HepG2 (cell line): Measurements from ENCODE around the gene GDPD4. TPM values are rescaled to one million over a fixed set of nuclear protein-coding genes. Genes with fewer than 3 reads are reported as not detected.

Experiments
- ATAC-seq: fragments of 200-7000 bp; cut with Tn5 transposase; 3 replicates; pipeline ENCODE4 v1.9.1; 2020; ENCODE audit warnings: mild to moderate bottlenecking, moderate library complexity
- BruUV-seq: library from RNA; stranded (reverse); fragments of 400-500 nt; replicated peaks from 2 replicates; lab custom pipeline; 2021; lab: Mats Ljungman, UMichigan
- CTCF ChIA-PET: fragments of 300-600 bp; formaldehyde crosslinking; extraction: SDS; loops from one replicate; lab custom pipeline; 2021; ENCODE audit warnings: low total read pairs, inconsistent platforms, low intra/inter-chr PET ratio; lab: Yijun Ruan, JAX
- POLR2A ChIA-PET: fragments of 350-600 bp; sonication (Branson Sonifier 250); formaldehyde crosslinking; loops from one replicate; lab custom pipeline; 2020; ENCODE audit warnings: antibody characterized with exemption, inconsistent platforms; lab: Yijun Ruan, JAX
- DNase-seq: peaks from one replicate; pipeline ENCODE4 v3.0.0-alpha.2; 2015; ENCODE audit warnings: low spot score
- FAIRE-seq: peaks from 3 replicates; lab custom pipeline; 2011; peaks lifted over from hg19 to GRCh38; lab: Jason Lieb, UNC
- H2AFZ ChIP-seq: one replicate; pipeline ENCODE4 v1.6.1; 2011; ENCODE audit warnings: low read length, inconsistent platforms
- H3K27ac ChIP-seq: fragments of 300-600 bp; 3 replicates; pipeline ENCODE4 v1.8.0; 2011; ENCODE audit warnings: mixed run types, mild to moderate bottlenecking, mixed read lengths, low read length, inconsistent platforms; ENCODE audit not compliant: insufficient read depth; ENCODE audit errors: extremely low read length
- H3K27me3 ChIP-seq, 2 experiments: fragments of 200-600 bp in 1 of 2; 2 replicates in 1 of 2; 3 replicates in 1 of 2; pipeline versions ENCODE4 v1.6.0 to v1.8.0; 2011; ENCODE audit warnings: low read length in 2 of 2, mild to moderate bottlenecking in 2 of 2, moderate library complexity in 2 of 2, inconsistent platforms in 1 of 2; ENCODE audit not compliant: insufficient read depth in 2 of 2, control insufficient read depth in 1 of 2
- H3K36me3 ChIP-seq, 2 experiments: fragments of 200-600 bp in 1 of 2; replicated peaks in 1 of 2; 2 replicates in 1 of 2; 3 replicates in 1 of 2; pipeline versions ENCODE4 v1.5.1 to v1.8.0; 2011; ENCODE audit warnings: low read length in 2 of 2, inconsistent platforms in 1 of 2; ENCODE audit not compliant: insufficient read depth in 2 of 2, control insufficient read depth in 1 of 2
- H3K4me1 ChIP-seq: 2 replicates; pipeline ENCODE4 v1.5.1; 2012; ENCODE audit warnings: low read length, inconsistent platforms; ENCODE audit not compliant: insufficient read depth
- H3K4me2 ChIP-seq: 2 replicates; pipeline ENCODE4 v1.6.0; 2011; ENCODE audit warnings: low read depth, low read length, inconsistent platforms
- H3K4me3 ChIP-seq, 3 experiments: fragments of 200-600 bp in 1 of 3; sonication (generic), shearing (Covaris generic) in 1 of 3; replicated peaks in 1 of 3; 2 replicates each; pipeline ENCODE4 v1.5.1; 2011 to 2016; ENCODE audit warnings: low read length in 3 of 3, inconsistent platforms in 2 of 3, low read depth in 2 of 3, mild to moderate bottlenecking in 2 of 3, control low read depth in 1 of 3, mixed read lengths in 1 of 3; ENCODE audit not compliant: insufficient read depth in 1 of 3
- H3K79me2 ChIP-seq: one replicate; pipeline ENCODE4 v1.6.1; 2011; ENCODE audit warnings: low read length, inconsistent platforms; ENCODE audit not compliant: insufficient read depth
- H3K9ac ChIP-seq: 2 replicates; pipeline ENCODE4 v1.6.0; 2011; ENCODE audit warnings: mild to moderate bottlenecking, low read depth, low read length, inconsistent platforms; ENCODE audit not compliant: insufficient read depth
- H3K9me3 ChIP-seq: 2 replicates; pipeline ENCODE4 v1.5.1; 2012; ENCODE audit warnings: mild to moderate bottlenecking, low read length
- H4K20me1 ChIP-seq: 2 replicates; pipeline ENCODE4 v1.6.0; 2011; ENCODE audit warnings: inconsistent platforms, mild to moderate bottlenecking, low read length, moderate library complexity; ENCODE audit not compliant: insufficient read depth
- BATF2 ChIP-seq: sonication (generic); formaldehyde crosslinking; IDR thresholded peaks from 2 replicates; pipeline ENCODE4 v1.8.0; 2022; ENCODE audit warnings: mild to moderate bottlenecking, missing genetic modification reagents, moderate library complexity
- BORCS8-MEF2B ChIP-seq: sonication (generic); formaldehyde crosslinking; IDR thresholded peaks from 2 replicates; pipeline ENCODE4 v1.8.0; 2022; ENCODE audit warnings: mild to moderate bottlenecking, missing genetic modification reagents
- RCOR2 ChIP-seq: IDR thresholded peaks from 2 replicates; pipeline ENCODE4 v1.6.1; 2016; ENCODE audit warnings: missing biosample characterization, missing genetic modification reagents
- RELA ChIP-seq: sonication (generic); formaldehyde crosslinking; IDR thresholded peaks from 2 replicates; pipeline ENCODE4 v1.4.0; 2020; ENCODE audit warnings: missing genetic modification reagents
- RFX1 ChIP-seq: fragments of 450-650 bp; IDR thresholded peaks from 2 replicates; pipeline ENCODE4 v1.6.1; 2017
- ZNF572 ChIP-seq: sonication (generic); formaldehyde crosslinking; IDR thresholded peaks from 2 replicates; pipeline ENCODE4 v1.5.1; 2020; ENCODE audit warnings: mild to moderate bottlenecking, missing genetic modification reagents
- ZNF580 ChIP-seq: IDR thresholded peaks from 2 replicates; pipeline ENCODE4 v1.6.1; 2016; ENCODE audit warnings: low read depth, borderline replicate concordance
- WGBS: methylation state at CpG from one replicate; pipeline ENCODE4 v1.1.6; 2017; ENCODE audit warnings: low lambda C conversion rate; 5-methylcytosine and 5-hydroxymethylcytosine counted together
- in situ Hi-C: cut with HindIII; loops from 2 replicates; pipeline ENCODE4 v1.10.0; 2017; ENCODE audit warnings: low pct_unique_long_range_greater_than_20kb; ENCODE audit not compliant: extremely low pct_ligation_motif_present
- intact Hi-C: fragments of 100-400 bp; cut with micrococcal nuclease; formaldehyde crosslinking; loops from one replicate; pipeline ENCODE4 v1.10.0; 2022; ENCODE audit not compliant: unreplicated experiment
- polyA plus RNA-seq, 8 experiments: library from polyadenylated mRNA; depleted of rRNA in 3 of 8; stranded (reverse) in 7 of 8; unstranded in 1 of 8; fragments of >200 nt; fragmentation: Illumina TruSeq in 4 of 8; extraction: Trizol in 4 of 8; gene quantifications; 2 replicates each; pipeline versions ENCODE4 v1.2.1 to v1.2.3, GENCODE V29; 2011 to 2016; ENCODE audit warnings: low read depth in 4 of 8, missing spikeins in 1 of 8, mixed read lengths in 1 of 8; ENCODE audit not compliant: insufficient read depth in 1 of 8
- total RNA-seq, 5 experiments: library from RNA; depleted of rRNA; stranded (reverse); fragments of >200 nt; fragmentation: Illumina TruSeq; extraction: Trizol; gene quantifications; 2 replicates each; pipeline ENCODE4 v1.2.3, GENCODE V29; 2016; ENCODE audit warnings: low read depth in 1 of 5
- TF ChIP-seq, protein P1 (sequence below): sonication (generic); formaldehyde crosslinking; IDR thresholded peaks from 2 replicates; pipeline ENCODE4 v1.9.0; 2021; ENCODE audit warnings: mild to moderate bottlenecking, missing genetic modification reagents

The GDPD4 gene
- total and polyA plus RNA-seq, 2 of the 13 experiments (the other 11 are each of a cell fraction or from before 2014, with no cell fraction given) = not detected

GRCh38 chr11:77195071-77195755 lies 106.3 kb downstream of the GDPD4 start:
- Histone ChIP-seq H3K27ac (no peak overlapping the region), H3K9ac (no peak overlapping the region), H3K27me3 (no peaks in the 10 kb centered on the region), H3K4me2 (no peak overlapping the region), H3K79me2 (no peaks in the 10 kb centered on the region), H3K36me3 (no peaks in the 10 kb centered on the region), H2AFZ (no peak overlapping the region), H3K9me3 (0 out of 2 replicates have a peak, but pooled peaks cover 4% of the 10 kb centered on the region), H4K20me1 (no peaks in the 10 kb centered on the region), H3K4me3 (no peak overlapping the region), H3K4me1 (no peaks in the 10 kb centered on the region)
- POLR2A ChIA-PET = no interaction called here
- FAIRE-seq (no peak), DNase-seq (no peak), ATAC-seq (no peak)
- no TSS peak for BruUV-seq
- WGBS = 88% methylated on average over 16 of the region's 16 CpGs
- in situ Hi-C loops = loop anchor here (5.0 kb wide), 1 partner anchor 352 kb away; no protein-coding TSS in a partner anchor
- CTCF ChIA-PET = interaction anchor here (1.1 kb wide), 1 partner anchor 353 kb away, joined by 6 read pairs; no protein-coding TSS in a partner anchor
- TF ChIP-seq RFX1 = no peak
- no peak for TF ChIP-seq ZNF580
- TF ChIP-seq RELA (CRISPR knock-in tag) = no peak
- intact Hi-C loops = loop anchor here (5.0 to 10.0 kb wide), 2 partner anchors 180 to 422 kb away; no protein-coding TSS in a partner anchor

- POLR2A ChIA-PET = interaction anchor here (0.6 kb wide), 1 partner anchor 147 kb away, joined by 3 read pairs; no protein-coding TSS in a partner anchor
- H3K79me2 ChIP-seq = no peaks in the 10 kb centered on the region
- H3K4me2 ChIP-seq = no peak overlapping the region
- H3K9ac ChIP-seq = no peak overlapping the region
- no peak for FAIRE-seq
- H3K9me3 ChIP-seq = 0 out of 2 replicates have a peak, but pooled peaks cover 4% of the 10 kb centered on the region
- BruUV-seq = no TSS peak
- 89% methylated on average over 14 of the region's 15 CpGs for WGBS
- H3K36me3 ChIP-seq = no peaks in the 10 kb centered on the region
- intact Hi-C loops (loop anchor here (10.0 kb wide), 1 partner anchor 181 kb away; no protein-coding TSS in a partner anchor), in situ Hi-C loops (no loop called here)
- no peaks in the 10 kb centered on the region for H3K4me1 ChIP-seq
- no peaks in the 10 kb centered on the region for H4K20me1 ChIP-seq
- H3K27me3 ChIP-seq = no peaks in the 10 kb centered on the region
- no peak overlapping the region for H2AFZ ChIP-seq
- CTCF ChIA-PET = interaction anchor here (3.8 kb wide), 1 partner anchor 67 kb away, joined by 15 read pairs; the partner anchor contains the start of gene MYO7A
- DNase-seq = no peak
- H3K4me3 ChIP-seq = no peak overlapping the region
- no peak for ATAC-seq
- H3K27ac ChIP-seq = no peak overlapping the region
- TF ChIP-seq BATF2 (CRISPR knock-in tag) (no peak), ZNF572 (no peak), BORCS8-MEF2B (CRISPR knock-in tag) (no peak), RCOR2 (no peak)
- TF ChIP-seq, protein P1, sequence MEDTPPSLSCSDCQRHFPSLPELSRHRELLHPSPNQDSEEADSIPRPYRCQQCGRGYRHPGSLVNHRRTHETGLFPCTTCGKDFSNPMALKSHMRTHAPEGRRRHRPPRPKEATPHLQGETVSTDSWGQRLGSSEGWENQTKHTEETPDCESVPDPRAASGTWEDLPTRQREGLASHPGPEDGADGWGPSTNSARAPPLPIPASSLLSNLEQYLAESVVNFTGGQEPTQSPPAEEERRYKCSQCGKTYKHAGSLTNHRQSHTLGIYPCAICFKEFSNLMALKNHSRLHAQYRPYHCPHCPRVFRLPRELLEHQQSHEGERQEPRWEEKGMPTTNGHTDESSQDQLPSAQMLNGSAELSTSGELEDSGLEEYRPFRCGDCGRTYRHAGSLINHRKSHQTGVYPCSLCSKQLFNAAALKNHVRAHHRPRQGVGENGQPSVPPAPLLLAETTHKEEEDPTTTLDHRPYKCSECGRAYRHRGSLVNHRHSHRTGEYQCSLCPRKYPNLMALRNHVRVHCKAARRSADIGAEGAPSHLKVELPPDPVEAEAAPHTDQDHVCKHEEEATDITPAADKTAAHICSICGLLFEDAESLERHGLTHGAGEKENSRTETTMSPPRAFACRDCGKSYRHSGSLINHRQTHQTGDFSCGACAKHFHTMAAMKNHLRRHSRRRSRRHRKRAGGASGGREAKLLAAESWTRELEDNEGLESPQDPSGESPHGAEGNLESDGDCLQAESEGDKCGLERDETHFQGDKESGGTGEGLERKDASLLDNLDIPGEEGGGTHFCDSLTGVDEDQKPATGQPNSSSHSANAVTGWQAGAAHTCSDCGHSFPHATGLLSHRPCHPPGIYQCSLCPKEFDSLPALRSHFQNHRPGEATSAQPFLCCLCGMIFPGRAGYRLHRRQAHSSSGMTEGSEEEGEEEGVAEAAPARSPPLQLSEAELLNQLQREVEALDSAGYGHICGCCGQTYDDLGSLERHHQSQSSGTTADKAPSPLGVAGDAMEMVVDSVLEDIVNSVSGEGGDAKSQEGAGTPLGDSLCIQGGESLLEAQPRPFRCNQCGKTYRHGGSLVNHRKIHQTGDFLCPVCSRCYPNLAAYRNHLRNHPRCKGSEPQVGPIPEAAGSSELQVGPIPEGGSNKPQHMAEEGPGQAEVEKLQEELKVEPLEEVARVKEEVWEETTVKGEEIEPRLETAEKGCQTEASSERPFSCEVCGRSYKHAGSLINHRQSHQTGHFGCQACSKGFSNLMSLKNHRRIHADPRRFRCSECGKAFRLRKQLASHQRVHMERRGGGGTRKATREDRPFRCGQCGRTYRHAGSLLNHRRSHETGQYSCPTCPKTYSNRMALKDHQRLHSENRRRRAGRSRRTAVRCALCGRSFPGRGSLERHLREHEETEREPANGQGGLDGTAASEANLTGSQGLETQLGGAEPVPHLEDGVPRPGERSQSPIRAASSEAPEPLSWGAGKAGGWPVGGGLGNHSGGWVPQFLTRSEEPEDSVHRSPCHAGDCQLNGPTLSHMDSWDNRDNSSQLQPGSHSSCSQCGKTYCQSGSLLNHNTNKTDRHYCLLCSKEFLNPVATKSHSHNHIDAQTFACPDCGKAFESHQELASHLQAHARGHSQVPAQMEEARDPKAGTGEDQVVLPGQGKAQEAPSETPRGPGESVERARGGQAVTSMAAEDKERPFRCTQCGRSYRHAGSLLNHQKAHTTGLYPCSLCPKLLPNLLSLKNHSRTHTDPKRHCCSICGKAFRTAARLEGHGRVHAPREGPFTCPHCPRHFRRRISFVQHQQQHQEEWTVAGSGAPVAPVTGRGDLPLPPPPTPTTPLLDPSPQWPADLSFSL = no peak
Observed at GRCh38 chr11:77193911-77194830, 107.3 kb downstream of the GDPD4 start.
